HL-60/S4 treated with phorbol 12-myristate 13-acetate at 8.2 ng/mL for 4 days and 3 days (cell line): Measurements from ENCODE around the gene CDH1.
"Not testable (repeated sequence)": the region's sequence is repeated elsewhere in the genome, so short reads cannot be mapped to it uniquely, and the experiment has no call there.

Source experiments
- in situ Hi-C: fragments of 300-500 bp; cut with MboI; formaldehyde crosslinking; loops from 2 replicates; pipeline ENCODE4 v1.15.0; 2022; ENCODE audit warnings: low sequenced_read_pairs

Gene CDH1

GRCh38 chr16:68737046-68737729 lies at the start of gene CDH1:
Gene CDH1 (plus strand): TSS chr16:68737292. CDS start chr16:68737416, 124 bp downstream.
- in situ Hi-C loops: no loop called here

GRCh38 chr16:68689921-68690320 lies 47.2 kb upstream of the CDH1 start:
- in situ Hi-C loops: no loop called here

GRCh38 chr16:68695575-68695974 lies 41.5 kb upstream of the CDH1 start:
- in situ Hi-C loops: no loop called here

GRCh38 chr16:68696514-68696913 lies 40.6 kb upstream of the CDH1 start:
- in situ Hi-C loops: no loop called here

GRCh38 chr16:68698091-68698490 lies 39.0 kb upstream of the CDH1 start:
- in situ Hi-C loops: no loop called here

GRCh38 chr16:68700120-68700519 lies 37.0 kb upstream of the CDH1 start:
- in situ Hi-C loops: no loop called here

GRCh38 chr16:68700831-68701230 lies 36.3 kb upstream of the CDH1 start:
- in situ Hi-C loops: no loop called here

- in situ Hi-C loops: no loop called here
These were observed 32.7 kb upstream of the CDH1 start for GRCh38 chr16:68704232-68704867.

GRCh38 chr16:68707340-68708152 lies 29.5 kb upstream of the CDH1 start:
- in situ Hi-C loops: no loop called here

GRCh38 chr16:68710211-68710610 lies 26.9 kb upstream of the CDH1 start:
- in situ Hi-C loops: no loop called here

GRCh38 chr16:68711421-68712139 lies 25.5 kb upstream of the CDH1 start:
- in situ Hi-C loops: no loop called here

- in situ Hi-C loops: no loop called here
These were observed 23.7 kb upstream of the CDH1 start for GRCh38 chr16:68713361-68713760.

GRCh38 chr16:68715471-68715870 lies 21.6 kb upstream of the CDH1 start:
- in situ Hi-C loops: no loop called here

GRCh38 chr16:68716516-68716915 lies 20.6 kb upstream of the CDH1 start:
- in situ Hi-C loops: not testable (repeated sequence)

GRCh38 chr16:68717684-68718083 lies 19.4 kb upstream of the CDH1 start:
- in situ Hi-C loops: no loop called here

- in situ Hi-C loops: no loop called here
These were observed 18.5 kb upstream of the CDH1 start for GRCh38 chr16:68718590-68718989.

GRCh38 chr16:68719993-68720489 lies 17.1 kb upstream of the CDH1 start:
- in situ Hi-C loops: no loop called here

GRCh38 chr16:68722119-68723024 lies 14.7 kb upstream of the CDH1 start:
- in situ Hi-C loops: no loop called here

GRCh38 chr16:68724797-68725196 lies 12.3 kb upstream of the CDH1 start:
- in situ Hi-C loops: no loop called here

GRCh38 chr16:68728523-68728922 lies 8.6 kb upstream of the CDH1 start:
- in situ Hi-C loops: no loop called here
